K562 (cell line): ENCODE data around the gene HARS1. TPM values are rescaled to one million over a fixed set of nuclear protein-coding genes. Genes with fewer than 3 reads are reported as not detected.
A peak's percentile ranks its signal among the peaks of the same experiment; 100 is the strongest.

Experiments used
- BHLHE40 ChIP-seq: IDR thresholded peaks from 2 replicates; pipeline ENCODE4 v1.6.1; 2011; ENCODE audit warnings: low read length, improper control_type of control experiment
- CXXC5 ChIP-seq: fragments of 250-450 bp; sonication (Bioruptor Pico); IDR thresholded peaks from 2 replicates; pipeline ENCODE4 v1.8.0; 2022; ENCODE audit warnings: inconsistent platforms, mild to moderate bottlenecking, moderate library complexity
- EP300 ChIP-seq: IDR thresholded peaks from 2 replicates; pipeline ENCODE4 v1.6.1; 2012; ENCODE audit warnings: low read length, improper control_type of control experiment
- FOXJ2 ChIP-seq: fragments of 200-800 bp; sonication (Bioruptor generic); IDR thresholded peaks from 2 replicates; pipeline ENCODE4 v1.6.1; 2016; ENCODE audit warnings: missing genetic modification characterization, missing compliant biosample characterization
- HLTF ChIP-seq: fragments of 450-650 bp; IDR thresholded peaks from 2 replicates; pipeline ENCODE4 v1.6.1; 2016
- HNRNPLL ChIP-seq: fragments of 200-400 bp; formaldehyde crosslinking; IDR thresholded peaks from 2 replicates; pipeline ENCODE4 v1.6.1; 2017; ENCODE audit warnings: low read length, low read depth, mild to moderate bottlenecking; ENCODE audit not compliant: poor library complexity, severe bottlenecking
- HSF4 ChIP-seq: fragments of 250-450 bp; sonication (Bioruptor Pico); IDR thresholded peaks from 2 replicates; pipeline ENCODE4 v2.1.2; 2022; ENCODE audit warnings: mild to moderate bottlenecking, moderate library complexity, borderline replicate concordance
- KLF10 ChIP-seq: fragments of 250-450 bp; sonication (Bioruptor Pico); IDR thresholded peaks from 2 replicates; pipeline ENCODE4 v1.6.1; 2021; ENCODE audit warnings: matching md5 sums
- MECOM ChIP-seq: fragments of 250-450 bp; sonication (Bioruptor Pico); IDR thresholded peaks from 2 replicates; pipeline ENCODE4 v1.8.0; 2022; ENCODE audit warnings: inconsistent platforms
- MEIS2 ChIP-seq: fragments of 450-650 bp; IDR thresholded peaks from 2 replicates; pipeline ENCODE4 v1.6.1; 2014; ENCODE audit warnings: mild to moderate bottlenecking; ENCODE audit not compliant: partially characterized antibody
- PCBP1 ChIP-seq: fragments of 200-400 bp; formaldehyde crosslinking; IDR thresholded peaks from 2 replicates; pipeline ENCODE4 v1.6.1; 2018; ENCODE audit warnings: mild to moderate bottlenecking, low read depth, low read length; ENCODE audit not compliant: poor library complexity, severe bottlenecking
- PHB ChIP-seq: fragments of 250-450 bp; sonication (Bioruptor Pico); IDR thresholded peaks from 2 replicates; pipeline ENCODE4 v1.5.0; 2021
- POLR2AphosphoS5 ChIP-seq: IDR thresholded peaks from 2 replicates; pipeline ENCODE4 v1.6.1; 2011; ENCODE audit warnings: mild to moderate bottlenecking, low read depth, low read length, moderate library complexity; ENCODE audit not compliant: control insufficient read depth, insufficient read depth
- RCOR1 ChIP-seq, 2 experiments: IDR thresholded peaks; 2 replicates each; pipeline ENCODE4 v1.6.1; 2012; ENCODE audit warnings: low read depth in 2 of 2, low read length in 2 of 2, borderline replicate concordance in 1 of 2, improper control_type of control experiment in 1 of 2
- SRSF9 ChIP-seq: fragments of 200-400 bp; formaldehyde crosslinking; IDR thresholded peaks from 2 replicates; pipeline ENCODE4 v1.6.1; 2017; ENCODE audit warnings: low read depth, low read length, borderline replicate concordance
- TARDBP ChIP-seq: fragments of 450-650 bp; IDR thresholded peaks from 2 replicates; pipeline ENCODE4 v1.6.1; 2016
- ZKSCAN1 ChIP-seq: fragments of 150-350 bp; IDR thresholded peaks from 2 replicates; pipeline ENCODE4 v1.6.1; 2016; ENCODE audit warnings: low read depth, low read length
- polyA plus RNA-seq, 8 experiments: library from polyadenylated mRNA; depleted of rRNA in 4 of 8; stranded (reverse) in 5 of 8; unstranded in 3 of 8; fragments of >200 nt; fragmentation: Nextera tagmentation in 2 of 8; fragmentation: Illumina TruSeq in 1 of 8; extraction: Ambion mirVana in 2 of 8; extraction: Trizol in 1 of 8; gene quantifications; 2 replicates each; pipeline versions ENCODE4 v1.2.1 to v1.2.3, GENCODE V29; 2011 to 2014; ENCODE audit warnings: inconsistent platforms in 1 of 8, missing spikeins in 1 of 8
- total RNA-seq, 7 experiments: library from RNA; depleted of rRNA in 6 of 7; stranded (reverse); fragments of >200 nt in 6 of 7; fragmentation: Illumina TruSeq in 2 of 7; extraction: Trizol in 2 of 7; gene quantifications; 2 replicates each; pipeline versions ENCODE4 v1.2.1 to v1.2.3, GENCODE V29; 2011 to 2021; ENCODE audit warnings: low replicate concordance in 1 of 7
- TF ChIP-seq, protein P1 (sequence below): fragments of 450-650 bp; formaldehyde crosslinking; IDR thresholded peaks from 2 replicates; pipeline ENCODE4 v1.4.0; 2020; ENCODE audit warnings: mild to moderate bottlenecking, mixed read lengths
- TF ChIP-seq, protein P2 (sequence below): sonication (generic); formaldehyde crosslinking; IDR thresholded peaks from 2 replicates; pipeline ENCODE4 v1.8.0; 2022; ENCODE audit warnings: mild to moderate bottlenecking, missing genetic modification reagents
- TF ChIP-seq, protein P3 (sequence below): fragments of 450-650 bp; IDR thresholded peaks from 2 replicates; pipeline ENCODE4 v1.6.1; 2016; ENCODE audit warnings: mild to moderate bottlenecking
- TF ChIP-seq, protein P4 (sequence below): IDR thresholded peaks from 2 replicates; pipeline ENCODE4 v1.6.1; 2011; ENCODE audit warnings: borderline replicate concordance, low read depth, mild to moderate bottlenecking, moderate library complexity, low read length; ENCODE audit not compliant: insufficient read depth, poor library complexity, severe bottlenecking

Gene HARS1
- total and polyA plus RNA-seq, 9 of the 15 experiments (the other 6 are each of a cell fraction or from before 2014, with no cell fraction given), result 13.5 to 88.5 (median 75.2) TPM

DNA sequence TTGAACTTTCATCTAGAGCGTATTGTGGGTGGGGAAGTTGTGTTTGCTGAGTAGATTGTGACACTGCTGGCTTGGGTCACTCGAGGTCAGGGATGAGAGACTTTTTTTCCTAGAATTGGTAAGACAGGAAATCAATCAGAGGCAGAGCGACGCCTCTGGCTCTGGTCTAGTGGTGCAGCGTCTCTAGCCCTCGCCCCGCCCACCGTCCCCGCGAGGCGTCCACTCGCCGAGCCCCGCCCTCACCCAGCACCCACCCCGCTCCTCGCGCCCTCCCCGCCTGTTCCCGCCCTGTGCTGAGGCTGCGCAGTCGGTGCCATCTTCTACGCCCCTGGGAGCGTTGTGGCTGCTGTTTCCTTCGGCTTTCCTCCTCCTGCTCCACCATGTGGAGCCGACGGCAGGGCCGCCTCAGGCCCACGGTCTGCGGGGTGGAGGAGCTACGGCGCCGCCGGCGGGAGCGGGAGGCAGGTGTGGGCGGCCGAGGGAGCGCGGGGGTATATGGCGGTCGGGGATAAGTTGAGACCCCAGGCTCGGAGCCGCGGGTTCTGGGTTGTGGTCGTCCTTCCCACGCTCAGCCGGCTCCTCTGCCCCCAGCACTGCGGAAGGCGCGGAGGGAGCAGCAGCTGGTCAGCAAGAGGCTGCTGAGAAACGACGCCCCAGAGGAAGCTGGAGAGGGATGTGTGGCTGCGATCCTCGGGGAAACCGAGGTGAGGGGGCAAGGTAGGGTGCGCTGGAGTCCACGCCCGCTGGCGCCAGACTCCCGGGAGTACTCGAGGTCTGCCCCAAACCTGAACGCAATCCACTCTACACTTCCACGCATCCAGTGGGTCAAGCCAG, 51.8 kb downstream of the HARS1 start, which contains the start of gene TMCO6 (continued):
- TF ChIP-seq ZKSCAN1 (no peak), FOXJ2 (tag) (no peak), HSF4 (no peak), MEIS2 (peak; percentile 97), TARDBP (no peak), RCOR1 (IDR thresholded peaks at IDR 0.05; ENCODE audit: borderline replicate concordance in 1 of 2, low read depth in 2 of 2, low read length in 2 of 2) (peak in 1 of 2 experiments; percentile 86; a peak in 2 of 4 replicates), MECOM (CRISPR knock-in tag) (no peak), PHB (no peak), HNRNPLL (peak; percentile 67), BHLHE40 (no peak; the same call in 1 of the 2 replicates), HLTF (no peak), SRSF9 (no peak), CXXC5 (CRISPR knock-in tag) (peak; percentile 66), KLF10 (CRISPR knock-in tag) (no peak), PCBP1 (peak; percentile 59), EP300 (peak; percentile 81), POLR2AphosphoS5 (peak; percentile 67)
- TF ChIP-seq, protein P1, sequence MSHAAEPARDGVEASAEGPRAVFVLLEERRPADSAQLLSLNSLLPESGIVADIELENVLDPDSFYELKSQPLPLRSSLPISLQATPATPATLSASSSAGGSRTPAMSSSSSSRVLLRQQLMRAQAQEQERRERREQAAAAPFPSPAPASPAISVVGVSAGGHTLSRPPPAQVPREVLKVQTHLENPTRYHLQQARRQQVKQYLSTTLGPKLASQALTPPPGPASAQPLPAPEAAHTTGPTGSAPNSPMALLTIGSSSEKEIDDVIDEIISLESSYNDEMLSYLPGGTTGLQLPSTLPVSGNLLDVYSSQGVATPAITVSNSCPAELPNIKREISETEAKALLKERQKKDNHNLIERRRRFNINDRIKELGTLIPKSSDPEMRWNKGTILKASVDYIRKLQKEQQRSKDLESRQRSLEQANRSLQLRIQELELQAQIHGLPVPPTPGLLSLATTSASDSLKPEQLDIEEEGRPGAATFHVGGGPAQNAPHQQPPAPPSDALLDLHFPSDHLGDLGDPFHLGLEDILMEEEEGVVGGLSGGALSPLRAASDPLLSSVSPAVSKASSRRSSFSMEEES (CRISPR knock-in tag), result no peak
- TF ChIP-seq, protein P2, sequence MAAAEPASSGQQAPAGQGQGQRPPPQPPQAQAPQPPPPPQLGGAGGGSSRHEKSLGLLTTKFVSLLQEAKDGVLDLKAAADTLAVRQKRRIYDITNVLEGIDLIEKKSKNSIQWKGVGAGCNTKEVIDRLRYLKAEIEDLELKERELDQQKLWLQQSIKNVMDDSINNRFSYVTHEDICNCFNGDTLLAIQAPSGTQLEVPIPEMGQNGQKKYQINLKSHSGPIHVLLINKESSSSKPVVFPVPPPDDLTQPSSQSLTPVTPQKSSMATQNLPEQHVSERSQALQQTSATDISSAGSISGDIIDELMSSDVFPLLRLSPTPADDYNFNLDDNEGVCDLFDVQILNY (CRISPR knock-in tag), result 0 out of 2 replicates have a peak, but pooled peaks have one; percentile 17
- TF ChIP-seq, protein P3, sequence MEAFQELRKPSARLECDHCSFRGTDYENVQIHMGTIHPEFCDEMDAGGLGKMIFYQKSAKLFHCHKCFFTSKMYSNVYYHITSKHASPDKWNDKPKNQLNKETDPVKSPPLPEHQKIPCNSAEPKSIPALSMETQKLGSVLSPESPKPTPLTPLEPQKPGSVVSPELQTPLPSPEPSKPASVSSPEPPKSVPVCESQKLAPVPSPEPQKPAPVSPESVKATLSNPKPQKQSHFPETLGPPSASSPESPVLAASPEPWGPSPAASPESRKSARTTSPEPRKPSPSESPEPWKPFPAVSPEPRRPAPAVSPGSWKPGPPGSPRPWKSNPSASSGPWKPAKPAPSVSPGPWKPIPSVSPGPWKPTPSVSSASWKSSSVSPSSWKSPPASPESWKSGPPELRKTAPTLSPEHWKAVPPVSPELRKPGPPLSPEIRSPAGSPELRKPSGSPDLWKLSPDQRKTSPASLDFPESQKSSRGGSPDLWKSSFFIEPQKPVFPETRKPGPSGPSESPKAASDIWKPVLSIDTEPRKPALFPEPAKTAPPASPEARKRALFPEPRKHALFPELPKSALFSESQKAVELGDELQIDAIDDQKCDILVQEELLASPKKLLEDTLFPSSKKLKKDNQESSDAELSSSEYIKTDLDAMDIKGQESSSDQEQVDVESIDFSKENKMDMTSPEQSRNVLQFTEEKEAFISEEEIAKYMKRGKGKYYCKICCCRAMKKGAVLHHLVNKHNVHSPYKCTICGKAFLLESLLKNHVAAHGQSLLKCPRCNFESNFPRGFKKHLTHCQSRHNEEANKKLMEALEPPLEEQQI, result no peak
- TF ChIP-seq, protein P4, sequence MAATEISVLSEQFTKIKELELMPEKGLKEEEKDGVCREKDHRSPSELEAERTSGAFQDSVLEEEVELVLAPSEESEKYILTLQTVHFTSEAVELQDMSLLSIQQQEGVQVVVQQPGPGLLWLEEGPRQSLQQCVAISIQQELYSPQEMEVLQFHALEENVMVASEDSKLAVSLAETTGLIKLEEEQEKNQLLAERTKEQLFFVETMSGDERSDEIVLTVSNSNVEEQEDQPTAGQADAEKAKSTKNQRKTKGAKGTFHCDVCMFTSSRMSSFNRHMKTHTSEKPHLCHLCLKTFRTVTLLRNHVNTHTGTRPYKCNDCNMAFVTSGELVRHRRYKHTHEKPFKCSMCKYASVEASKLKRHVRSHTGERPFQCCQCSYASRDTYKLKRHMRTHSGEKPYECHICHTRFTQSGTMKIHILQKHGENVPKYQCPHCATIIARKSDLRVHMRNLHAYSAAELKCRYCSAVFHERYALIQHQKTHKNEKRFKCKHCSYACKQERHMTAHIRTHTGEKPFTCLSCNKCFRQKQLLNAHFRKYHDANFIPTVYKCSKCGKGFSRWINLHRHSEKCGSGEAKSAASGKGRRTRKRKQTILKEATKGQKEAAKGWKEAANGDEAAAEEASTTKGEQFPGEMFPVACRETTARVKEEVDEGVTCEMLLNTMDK, result peak; percentile 34
